A673 (cell line): Measurements from ENCODE around the gene ZNF397. TPM values are rescaled to one million over a fixed set of nuclear protein-coding genes. Genes with fewer than 3 reads are reported as not detected.

Experiments
- BruUV-seq: library from RNA; stranded (reverse); fragments of 400-500 nt; replicated peaks from 2 replicates; lab custom pipeline; 2021; lab: Mats Ljungman, UMichigan
- CTCF ChIA-PET: fragments of 300-600 bp; sonication (Branson Sonifier 250); formaldehyde crosslinking; loops from one replicate; lab custom pipeline; 2022; ENCODE audit warnings: antibody characterized with exemption; lab: Charles Lee
- POLR2A ChIA-PET: fragments of 300-600 bp; sonication (Branson Sonifier 250); formaldehyde crosslinking; loops from one replicate; lab custom pipeline; 2022; ENCODE audit warnings: antibody characterized with exemption; ENCODE audit not compliant: low non-redundant PET; lab: Charles Lee
- DNase-seq: peaks from one replicate; pipeline ENCODE4 v3.0.0-alpha.2; 2015; ENCODE audit warnings: low spot score
- H3K27ac ChIP-seq: fragments of 200-600 bp; sonication (generic); 2 replicates; pipeline ENCODE4 v1.5.1; 2016; ENCODE audit warnings: mixed run types, low read depth, mild to moderate bottlenecking, mixed read lengths, antibody characterized with exemption, low read length; ENCODE audit not compliant: poor library complexity, severe bottlenecking
- H3K27me3 ChIP-seq: fragments of 200-600 bp; sonication (generic); replicated peaks from 2 replicates; pipeline ENCODE4 v1.6.1; 2017; ENCODE audit warnings: mixed run types, low read depth, mild to moderate bottlenecking, mixed read lengths, antibody characterized with exemption, low read length; ENCODE audit not compliant: insufficient read depth, poor library complexity
- H3K36me3 ChIP-seq: fragments of 200-600 bp; sonication (generic); 2 replicates; pipeline ENCODE4 v1.6.1; 2016; ENCODE audit warnings: mixed run types, mild to moderate bottlenecking, mixed read lengths, antibody characterized with exemption, low read length; ENCODE audit not compliant: insufficient read depth, poor library complexity, severe bottlenecking
- H3K4me1 ChIP-seq: fragments of 200-600 bp; sonication (generic); 2 replicates; pipeline ENCODE4 v1.6.1; 2017; ENCODE audit warnings: mixed run types, mild to moderate bottlenecking, mixed read lengths, antibody characterized with exemption, low read length; ENCODE audit not compliant: insufficient read depth, poor library complexity, severe bottlenecking
- H3K4me3 ChIP-seq: fragments of 200-600 bp; sonication (generic); 2 replicates; pipeline ENCODE4 v1.5.1; 2016; ENCODE audit warnings: low read depth, mixed run types, mild to moderate bottlenecking, mixed read lengths, low read length; ENCODE audit not compliant: poor library complexity, severe bottlenecking
- H3K9me3 ChIP-seq: fragments of 200-600 bp; sonication (generic); 2 replicates; pipeline ENCODE4 v1.6.1; 2016; ENCODE audit warnings: mixed run types, low read depth, mild to moderate bottlenecking, mixed read lengths, antibody characterized with exemption, low read length; ENCODE audit not compliant: poor library complexity, severe bottlenecking
- CTCF ChIP-seq: fragments of 300-800, 200-600 bp; sonication (generic); conservative IDR thresholded peaks from 2 replicates; pipeline ENCODE4 v1.5.1; 2017; ENCODE audit warnings: low read depth, mild to moderate bottlenecking, antibody characterized with exemption, low read length, moderate library complexity, mixed read lengths
- EZH2 ChIP-seq: fragments of 200-600 bp; sonication (generic); IDR thresholded peaks from 2 replicates; pipeline ENCODE4 v1.6.1; 2017; ENCODE audit warnings: borderline replicate concordance, low read depth, mild to moderate bottlenecking, mixed read lengths, antibody characterized with exemption, low read length; ENCODE audit not compliant: poor library complexity, severe bottlenecking
- intact Hi-C: fragments of 100-400 bp; cut with micrococcal nuclease; formaldehyde crosslinking; loops from one replicate; pipeline ENCODE4 v1.10.0; 2022; ENCODE audit not compliant: unreplicated experiment
- total RNA-seq: library from RNA; stranded (reverse); gene quantifications from 2 replicates; pipeline ENCODE4 v1.2.3, GENCODE V29; 2021

ZNF397 gene
- total RNA-seq, 1 experiment from 2014 or later: 34.5 TPM

DNA sequence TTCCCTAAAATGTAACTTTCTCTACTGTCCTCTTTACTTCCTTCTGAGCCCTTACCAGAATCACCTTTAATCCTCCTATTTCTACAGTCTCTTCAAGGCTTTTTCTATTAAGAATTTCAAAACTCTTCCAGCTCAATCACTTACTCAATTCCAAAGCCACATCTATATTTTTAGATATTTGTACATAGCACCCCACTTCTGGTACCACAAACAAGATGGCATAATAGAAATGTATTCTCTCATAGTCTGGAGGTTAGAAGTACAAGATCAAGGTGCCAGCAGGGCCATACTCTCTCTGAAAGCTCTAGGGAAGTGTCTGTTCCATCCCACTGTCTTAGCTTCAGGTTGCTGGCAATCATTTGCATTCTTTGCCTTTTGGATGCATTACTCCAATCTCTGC lies 38.1 kb downstream of the ZNF397 start:
- CTCF ChIA-PET: no interaction called here

GRCh38 chr18:35282353-35282752 lies 41.5 kb downstream of the ZNF397 start:
- Histone ChIP-seq H3K4me3 (no peak overlapping the region), H3K27me3 (no peaks in the 10 kb centered on the region), H3K9me3 (peaks cover 31% of the 10 kb centered on the region), H3K36me3 (no peaks in the 10 kb centered on the region), H3K4me1 (no peaks in the 10 kb centered on the region), H3K27ac (no peak overlapping the region)
- BruUV-seq: no TSS peak
- CTCF ChIA-PET: no interaction called here
- TF ChIP-seq EZH2 (no peak), CTCF (no peak)
- no peak for DNase-seq
- POLR2A ChIA-PET: no interaction called here
- intact Hi-C loops: no loop called here

More for the DNA sequence above, 38.1 kb downstream of the ZNF397 start:
- TF ChIP-seq CTCF (no peak), EZH2 (no peak)
- Histone ChIP-seq H3K4me1 (no peaks in the 10 kb centered on the region), H3K27ac (no peak overlapping the region), H3K4me3 (no peak overlapping the region), H3K27me3 (no peaks in the 10 kb centered on the region), H3K9me3 (peaks cover 8% of the 10 kb centered on the region), H3K36me3 (no peaks in the 10 kb centered on the region)
- no peak for DNase-seq
- BruUV-seq: no TSS peak
- POLR2A ChIA-PET: no interaction called here
- intact Hi-C loops: no loop called here

- H3K9me3 ChIP-seq: peaks cover 31% of the 10 kb centered on the region
- no peaks in the 10 kb centered on the region for H3K36me3 ChIP-seq
- no peak for DNase-seq
- CTCF ChIA-PET: no interaction called here
- intact Hi-C loops: no loop called here
- POLR2A ChIA-PET: no interaction called here
- no peak for TF ChIP-seq EZH2
- TF ChIP-seq CTCF: no peak
- no peak overlapping the region for H3K27ac ChIP-seq
- no TSS peak for BruUV-seq
- H3K4me3 ChIP-seq: no peak overlapping the region
- H3K27me3 ChIP-seq: no peaks in the 10 kb centered on the region
- no peaks in the 10 kb centered on the region for H3K4me1 ChIP-seq
These were observed 43.3 kb downstream of the ZNF397 start for GRCh38 chr18:35283923-35284794.
